Peyer's patch (tissue), 4 donors: Measurements from ENCODE around the gene SYDE1.

Experiments used
- CTCF ChIP-seq, 6 experiments: fragments of 450-650 bp in 4 of 6; fragments of 200-600 bp in 2 of 6; sonication (generic) in 1 of 6; IDR thresholded peaks; one replicate each; pipeline ENCODE4 v1.5.1; 2017 to 2019; ENCODE audit warnings: antibody characterized with exemption in 6 of 6, mild to moderate bottlenecking in 3 of 6, moderate library complexity in 1 of 6
- POLR2A ChIP-seq, 2 donors: fragments of 450-650 bp; IDR thresholded peaks; one replicate each; pipeline ENCODE4 v1.5.1; 2017; ENCODE audit warnings: antibody characterized with exemption in 2 of 2, mild to moderate bottlenecking in 2 of 2, moderate library complexity in 2 of 2

DNA sequence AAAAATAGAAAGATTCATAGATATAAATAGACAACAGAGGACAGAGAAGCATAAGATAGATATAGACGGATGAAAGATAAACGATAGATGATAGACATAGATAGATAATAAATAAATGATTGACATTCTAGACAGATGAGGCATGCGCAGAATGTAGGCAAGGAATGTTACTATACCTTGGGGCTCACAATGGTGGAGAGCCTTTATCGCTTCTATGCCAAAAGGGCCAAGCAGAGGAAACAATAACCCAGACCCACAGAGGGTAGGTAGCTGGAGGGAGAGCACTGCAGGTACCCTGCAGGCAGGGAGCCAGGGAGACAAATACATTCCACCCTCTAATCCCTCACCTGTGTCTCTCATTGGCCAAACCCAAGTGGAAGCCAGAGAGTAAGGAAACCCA lies 49.2 kb downstream of the SYDE1 start:
- TF ChIP-seq POLR2A (IDR thresholded peaks at IDR 0.05) (no peak), CTCF (IDR thresholded peaks at IDR 0.05) (no peak)
